ENCODE results near the gene SMAD9. TPM values are rescaled to one million over a fixed set of nuclear protein-coding genes. Genes with fewer than 3 reads are reported as not detected.

Gene SMAD9
- total and polyA plus RNA-seq, 2 of the 8 experiments (the other 6 are each of a cell fraction or from before 2014, with no cell fraction given), result 0.45 to 1.0 TPM

DNA sequence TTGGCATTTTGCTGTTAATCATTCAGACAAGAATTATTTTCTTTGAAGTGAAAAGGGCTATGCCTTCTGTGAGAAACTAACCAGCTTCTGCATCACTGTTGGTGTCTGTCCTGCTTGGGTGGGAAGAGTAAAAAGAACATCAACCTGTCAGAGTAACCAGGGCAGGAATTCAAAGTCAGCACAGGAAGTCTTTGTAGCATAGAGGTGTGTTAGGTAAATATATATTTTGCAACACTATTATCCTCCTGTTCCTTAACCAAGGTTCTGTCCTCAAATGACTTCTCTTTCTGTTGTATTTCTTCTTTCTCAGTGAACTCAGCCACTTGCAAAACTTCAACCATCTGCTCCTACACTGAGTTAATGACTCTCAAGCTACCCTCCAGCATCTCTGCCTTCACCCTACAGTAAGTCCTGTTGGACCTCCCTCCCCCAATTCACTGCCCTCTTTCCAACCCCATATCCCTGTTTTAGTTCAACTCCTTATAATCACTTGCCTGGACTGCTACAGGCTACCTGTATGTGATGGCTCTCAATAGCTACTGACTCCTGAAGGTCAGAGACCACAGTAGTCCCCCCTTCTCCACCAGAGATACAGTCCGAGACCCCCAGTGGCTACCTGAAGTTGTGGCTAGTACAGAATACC is 49.9 kb downstream of the SMAD9 start:
- no peak overlapping the region for H2BK120ac ChIP-seq (replicated peaks; ENCODE audit: low read depth, low read length)
- no peak overlapping the region for H3K18ac ChIP-seq (ENCODE audit: extremely low read depth, low read length)
- no peak overlapping the region for H3K27ac ChIP-seq (ENCODE audit: low read depth, low read length)
- H3K4ac ChIP-seq (replicated peaks; ENCODE audit: insufficient read length, low read depth, low read length), result no peak overlapping the region
- no peak overlapping the region for H4K5ac ChIP-seq (ENCODE audit: insufficient read length, low read depth, low read length)
- no peak overlapping the region for H3K9ac ChIP-seq (replicated peaks in 1 of 4; ENCODE audit: extremely low read depth in 1 of 4, low read depth in 3 of 4, low read length in 3 of 4)
- H4K8ac ChIP-seq (ENCODE audit: extremely low read depth, insufficient read depth, low read length), result no peak overlapping the region
- FAIRE-seq (no peak), DNase-seq (ENCODE audit: low read depth in 1 of 2, low spot score in 2 of 2) (no peak)
- no peaks in the 10 kb centered on the region for H3K36me3 ChIP-seq (ENCODE audit: control insufficient read depth in 2 of 4, insufficient read depth in 4 of 4, low read length in 3 of 4)
- no peaks in the 10 kb centered on the region for H3K27me3 ChIP-seq (replicated peaks in 1 of 4; ENCODE audit: control insufficient read depth in 3 of 4, extremely low read depth in 1 of 4, insufficient read depth in 3 of 4, low read length in 3 of 4)
- H2AFZ ChIP-seq (ENCODE audit: low read length), result no peak overlapping the region
- H3K23me2 ChIP-seq (ENCODE audit: low read depth, low read length), result no peaks in the 10 kb centered on the region
- peaks cover 0 to 4% (median 2%) of the 10 kb centered on the region in 4 experiments; a peak in 2 of 7 replicates for H3K4me1 ChIP-seq (replicated peaks in 1 of 4; ENCODE audit: control insufficient read depth in 3 of 4, insufficient read depth in 4 of 4, low read length in 3 of 4)
- H2AK5ac ChIP-seq (ENCODE audit: low read depth, low read length), result no peak overlapping the region
- no peak overlapping the region for H3K56ac ChIP-seq (replicated peaks; ENCODE audit: insufficient read length, low read depth, low read length)
- H3K79me1 ChIP-seq (ENCODE audit: low read depth, low read length), result no peaks in the 10 kb centered on the region
- H4K91ac ChIP-seq (replicated peaks; ENCODE audit: insufficient read length, low read length), result no peak overlapping the region
- no peak overlapping the region for H3K23ac ChIP-seq (ENCODE audit: insufficient read length)
- H2BK15ac ChIP-seq (ENCODE audit: low read length), result no peak overlapping the region
- no peak overlapping the region for H3K4me3 ChIP-seq (ENCODE audit: extremely low read depth in 1 of 4, insufficient read depth in 2 of 4, low read depth in 3 of 4, low read length in 4 of 4)
- POLR2A ChIA-PET (ENCODE audit: partially characterized antibody), result no interaction called here
- no peak overlapping the region for H2BK20ac ChIP-seq (ENCODE audit: low read length)
- H3K14ac ChIP-seq (ENCODE audit: insufficient read length), result no peak overlapping the region
- H3K9me3 ChIP-seq (ENCODE audit: insufficient read depth in 2 of 2, low read depth in 1 of 2, low read length in 1 of 2), result no peaks in the 10 kb centered on the region
- no peak overlapping the region for H2BK5ac ChIP-seq (ENCODE audit: low read depth, low read length)
- no peak overlapping the region for H2BK12ac ChIP-seq (ENCODE audit: low read depth, low read length)
- CTCF ChIA-PET (ENCODE audit: partially characterized antibody), result interaction anchor here (0.5 to 7.1 kb wide), 5 partner anchors 11 to 1847 kb away, joined by 3 to 65 read pairs (median 6); no protein-coding TSS in a partner anchor
- H3K4me2 ChIP-seq (ENCODE audit: insufficient read depth in 1 of 2, low read depth in 2 of 2, low read length in 2 of 2), result no peak overlapping the region
- 90% methylated on average over 1 of the region's 1 CpG; no CpG with 5 or more reads in 1 of the 2 experiments for WGBS, 2 experiments (ENCODE audit: extremely low coverage in 1 of 2, insufficient coverage in 1 of 2, insufficient read length in 1 of 2, insufficient replicate concordance in 2 of 2, low coverage in 1 of 2, low lambda C conversion rate in 2 of 2, missing lambda C conversion rate in 1 of 2)
- TF ChIP-seq CHD1 (IDR thresholded peaks at IDR 0.05; ENCODE audit: low read depth, low read length), result no peak
- TF ChIP-seq JUND (IDR thresholded peaks at IDR 0.05; ENCODE audit: low read length), result no peak
- TF ChIP-seq CTCF (IDR thresholded peaks at IDR 0.05; ENCODE audit: control extremely low read depth in 1 of 3, insufficient read depth in 1 of 3, low read depth in 1 of 3, low read length in 3 of 3), result no peak
- no peak for TF ChIP-seq SUZ12 (IDR thresholded peaks at IDR 0.05; ENCODE audit: low read length)
- no peaks in the 10 kb centered on the region for H3K79me2 ChIP-seq (ENCODE audit: control insufficient read depth in 1 of 2, insufficient read depth in 2 of 2, low read length in 2 of 2)
- no peaks in the 10 kb centered on the region for H4K20me1 ChIP-seq (replicated peaks in 1 of 2; ENCODE audit: control insufficient read depth in 1 of 2, insufficient read depth in 2 of 2, low read length in 2 of 2)
